ENCODE data around the gene RSRC1.
"Not testable (repeated sequence)": the region's sequence is repeated elsewhere in the genome, so short reads cannot be mapped to it uniquely, and the experiment has no call there.

The RSRC1 gene

GRCh38 chr3:158506456-158506855 is 396.6 kb downstream of the RSRC1 start:
- H3K4me3 Mint-ChIP-seq, result no peak overlapping the region
- no peaks in the 10 kb centered on the region for H3K36me3 Mint-ChIP-seq
- DNase-seq, result no peak
- no peaks in the 10 kb centered on the region for H3K4me1 Mint-ChIP-seq
- peaks cover 3% of the 10 kb centered on the region for H3K9me3 Mint-ChIP-seq
- H3K27ac Mint-ChIP-seq, result no peak overlapping the region
- CTCF ChIA-PET, result no interaction called here
- H3K27me3 Mint-ChIP-seq, result no peaks in the 10 kb centered on the region

- CTCF ChIA-PET, result no interaction called here
- Mint-ChIP-seq H3K27me3 (no peaks in the 10 kb centered on the region), H3K9me3 (peaks cover 4% of the 10 kb centered on the region), H3K36me3 (no peaks in the 10 kb centered on the region), H3K27ac (no peak overlapping the region), H3K4me3 (no peak overlapping the region), H3K4me1 (no peaks in the 10 kb centered on the region)
- DNase-seq, result no peak
These were observed 398.6 kb downstream of the RSRC1 start for GRCh38 chr3:158508481-158508880.

GRCh38 chr3:158509891-158510290 is 400.0 kb downstream of the RSRC1 start:
- Mint-ChIP-seq H3K27me3 (no peaks in the 10 kb centered on the region), H3K4me3 (no peak overlapping the region), H3K4me1 (no peaks in the 10 kb centered on the region), H3K36me3 (no peaks in the 10 kb centered on the region), H3K9me3 (peaks cover 12% of the 10 kb centered on the region), H3K27ac (no peak overlapping the region)
- CTCF ChIA-PET, result no interaction called here
- no peak for DNase-seq

GRCh38 chr3:158516729-158517128 is 406.8 kb downstream of the RSRC1 start:
- H3K4me1 Mint-ChIP-seq, H3K36me3 Mint-ChIP-seq, H3K27ac Mint-ChIP-seq, H3K27me3 Mint-ChIP-seq, DNase-seq, H3K4me3 Mint-ChIP-seq, CTCF ChIA-PET: not testable (repeated sequence)
- H3K9me3 Mint-ChIP-seq, result peaks cover 11% of the 10 kb centered on the region

- Mint-ChIP-seq H3K27me3 (no peaks in the 10 kb centered on the region), H3K4me1 (no peaks in the 10 kb centered on the region), H3K9me3 (peaks cover 2% of the 10 kb centered on the region), H3K27ac (no peak overlapping the region), H3K36me3 (no peaks in the 10 kb centered on the region), H3K4me3 (no peak overlapping the region)
- DNase-seq, result no peak
- CTCF ChIA-PET, result no interaction called here
These were observed 409.9 kb downstream of the RSRC1 start for GRCh38 chr3:158519776-158520175.

GRCh38 chr3:158520433-158520832 is 410.5 kb downstream of the RSRC1 start:
- no peak overlapping the region for H3K4me3 Mint-ChIP-seq
- no peaks in the 10 kb centered on the region for H3K4me1 Mint-ChIP-seq
- no peaks in the 10 kb centered on the region for H3K27me3 Mint-ChIP-seq
- H3K9me3 Mint-ChIP-seq, result peaks cover 2% of the 10 kb centered on the region
- H3K27ac Mint-ChIP-seq, result no peak overlapping the region
- no peaks in the 10 kb centered on the region for H3K36me3 Mint-ChIP-seq
- CTCF ChIA-PET, result no interaction called here
- DNase-seq, result no peak

- no peak overlapping the region for H3K27ac Mint-ChIP-seq
- no peak overlapping the region for H3K4me3 Mint-ChIP-seq
- no peaks in the 10 kb centered on the region for H3K9me3 Mint-ChIP-seq
- no peaks in the 10 kb centered on the region for H3K27me3 Mint-ChIP-seq
- no peak for DNase-seq
- no peaks in the 10 kb centered on the region for H3K36me3 Mint-ChIP-seq
- CTCF ChIA-PET, result no interaction called here
- no peaks in the 10 kb centered on the region for H3K4me1 Mint-ChIP-seq
These were observed 412.6 kb downstream of the RSRC1 start for GRCh38 chr3:158522221-158523136.

GRCh38 chr3:158528076-158528674 is 418.3 kb downstream of the RSRC1 start:
- CTCF ChIA-PET, result interaction anchor here (1.1 kb wide), 2 partner anchors 11 to 911 kb away, joined by 3 to 8 read pairs; no protein-coding TSS in a partner anchor

GRCh38 chr3:158531334-158531733 is 421.4 kb downstream of the RSRC1 start:
- Mint-ChIP-seq H3K27me3 (no peaks in the 10 kb centered on the region), H3K27ac (no peak overlapping the region), H3K36me3 (no peaks in the 10 kb centered on the region), H3K9me3 (no peaks in the 10 kb centered on the region), H3K4me1 (no peaks in the 10 kb centered on the region), H3K4me3 (no peak overlapping the region)
- no peak for DNase-seq
- CTCF ChIA-PET, result interaction anchor here (0.9 to 1.1 kb wide), 2 partner anchors 9 to 666 kb away, joined by 3 read pairs; no protein-coding TSS in a partner anchor

More at GRCh38 chr3:158528076-158528674, 418.3 kb downstream of the RSRC1 start:
- H3K27me3 Mint-ChIP-seq, result no peaks in the 10 kb centered on the region
- no peaks in the 10 kb centered on the region for H3K4me1 Mint-ChIP-seq
- H3K9me3 Mint-ChIP-seq, result no peaks in the 10 kb centered on the region
- no peaks in the 10 kb centered on the region for H3K36me3 Mint-ChIP-seq
- H3K4me3 Mint-ChIP-seq, result no peak overlapping the region
- no peak overlapping the region for H3K27ac Mint-ChIP-seq
- DNase-seq, result no peak

GRCh38 chr3:158532099-158532734 is 422.3 kb downstream of the RSRC1 start:
- Mint-ChIP-seq H3K27ac (no peak overlapping the region), H3K27me3 (no peaks in the 10 kb centered on the region), H3K36me3 (no peaks in the 10 kb centered on the region), H3K4me1 (no peaks in the 10 kb centered on the region), H3K4me3 (no peak overlapping the region), H3K9me3 (no peaks in the 10 kb centered on the region)
- no peak for DNase-seq
- CTCF ChIA-PET, result interaction anchor here (0.6 to 1.1 kb wide), 3 partner anchors 8 to 667 kb away, joined by 3 read pairs; no protein-coding TSS in a partner anchor

GRCh38 chr3:158535918-158536317 is 426.0 kb downstream of the RSRC1 start:
- H3K36me3 Mint-ChIP-seq, result no peaks in the 10 kb centered on the region
- no peaks in the 10 kb centered on the region for H3K27me3 Mint-ChIP-seq
- no peaks in the 10 kb centered on the region for H3K9me3 Mint-ChIP-seq
- CTCF ChIA-PET, result no interaction called here
- no peak for DNase-seq
- no peaks in the 10 kb centered on the region for H3K4me1 Mint-ChIP-seq
- H3K27ac Mint-ChIP-seq, result no peak overlapping the region
- no peak overlapping the region for H3K4me3 Mint-ChIP-seq

- CTCF ChIA-PET, result interaction anchor here (0.7 to 2.3 kb wide), 8 partner anchors 10 to 674 kb away, joined by 3 to 13 read pairs (median 6); partner anchors contain the start of gene GFM1
- Mint-ChIP-seq H3K4me3 (no peak overlapping the region), H3K4me1 (no peaks in the 10 kb centered on the region), H3K27ac (no peak overlapping the region), H3K27me3 (no peaks in the 10 kb centered on the region), H3K36me3 (peaks cover 4% of the 10 kb centered on the region), H3K9me3 (no peaks in the 10 kb centered on the region)
- DNase-seq, result peak; percentile 50
These were observed 429.6 kb downstream of the RSRC1 start for GRCh38 chr3:158539414-158540014.

- H3K4me1 Mint-ChIP-seq, result no peaks in the 10 kb centered on the region
- H3K9me3 Mint-ChIP-seq, result no peaks in the 10 kb centered on the region
- H3K4me3 Mint-ChIP-seq, result no peak overlapping the region
- H3K36me3 Mint-ChIP-seq, result peaks cover 4% of the 10 kb centered on the region
- CTCF ChIA-PET, result interaction anchor here (1.2 to 2.3 kb wide), 7 partner anchors 8 to 265 kb away, joined by 3 to 13 read pairs (median 7); partner anchors contain the start of gene GFM1
- H3K27ac Mint-ChIP-seq, result no peak overlapping the region
- H3K27me3 Mint-ChIP-seq, result no peaks in the 10 kb centered on the region
- DNase-seq, result no peak
These were observed 430.2 kb downstream of the RSRC1 start for GRCh38 chr3:158540066-158540465.

GRCh38 chr3:158548691-158549090 is 438.8 kb downstream of the RSRC1 start:
- Mint-ChIP-seq H3K4me1 (no peaks in the 10 kb centered on the region), H3K4me3 (no peak overlapping the region), H3K27me3 (no peaks in the 10 kb centered on the region), H3K36me3 (peaks cover 8% of the 10 kb centered on the region), H3K27ac (no peak overlapping the region), H3K9me3 (peaks cover 2% of the 10 kb centered on the region)
- no peak for DNase-seq
- CTCF ChIA-PET, result interaction anchor here (2.2 kb wide), 1 partner anchor 9 kb away, joined by 8 read pairs; no protein-coding TSS in a partner anchor

Data from activated naive CD4-positive, alpha-beta T cell treated with anti-CD3 and anti-CD28 coated beads, Interleukin-2, amount 10 ng/mL, durations not matched to agents 7 days and 5 days (primary cell).